Measurements from ENCODE around the gene MED29. TPM values are rescaled to one million over a fixed set of nuclear protein-coding genes. Genes with fewer than 3 reads are reported as not detected.

MED29 gene
- total and polyA plus RNA-seq, 2 experiments from 2014 or later, result 26.1 to 62.0 TPM

DNA sequence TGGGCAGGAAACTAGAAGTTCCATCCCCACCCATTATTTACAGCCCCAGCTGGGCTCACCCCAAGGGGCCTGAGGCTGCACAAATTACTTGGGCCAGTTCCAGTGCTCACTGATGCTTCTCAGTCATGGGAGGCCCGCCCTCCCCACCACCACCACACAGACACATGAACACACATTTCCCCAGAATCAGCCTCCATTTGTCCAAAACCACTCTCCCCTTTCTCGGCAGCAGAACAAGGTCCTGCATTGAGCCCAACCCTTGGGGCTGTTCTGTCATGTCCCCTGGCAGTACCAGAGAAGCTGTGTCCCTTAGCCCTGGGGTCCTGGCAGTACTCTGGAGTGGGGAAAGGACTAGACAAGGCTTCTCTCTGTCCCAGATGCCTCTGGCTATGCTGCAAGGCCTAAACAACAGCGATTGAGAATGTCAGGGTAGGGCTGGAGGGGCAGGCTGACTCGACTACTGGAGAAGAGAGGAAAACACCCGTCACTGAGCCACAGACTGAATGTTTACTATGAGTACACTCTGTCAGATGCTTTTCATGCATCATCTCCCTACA is 27.2 kb upstream of the MED29 start:
- H2AFZ ChIP-seq, result no peak overlapping the region
- peaks cover 7% of the 10 kb centered on the region for H3K27me3 Mint-ChIP-seq (ENCODE audit: insufficient read depth, low read depth, poor library complexity)
- H3K36me3 ChIP-seq (ENCODE audit: insufficient read depth), result peaks cover 10% of the 10 kb centered on the region
- no peak for ATAC-seq
- H3K4me2 ChIP-seq, result no peak overlapping the region
- no peak overlapping the region for H3K4me3 Mint-ChIP-seq
- no peak overlapping the region for H3K27ac Mint-ChIP-seq
- H3K4me3 ChIP-seq, result no peak overlapping the region
- no peaks in the 10 kb centered on the region; the same call in 2 of the 3 replicates for H3K9me3 Mint-ChIP-seq
- no peak for TF ChIP-seq ZNF331 (CRISPR knock-in tag; IDR thresholded peaks at IDR 0.05; ENCODE audit: low read depth)
- peaks cover 6% of the 10 kb centered on the region; the same call in 1 of the 2 replicates for H3F3A ChIP-seq (replicated peaks; ENCODE audit: low read depth)
- H3K27me3 ChIP-seq (ENCODE audit: insufficient read depth), result no peaks in the 10 kb centered on the region
- H3K79me2 ChIP-seq (replicated peaks; ENCODE audit: insufficient read depth), result no peaks in the 10 kb centered on the region
- H3K4me1 ChIP-seq (ENCODE audit: insufficient read depth), result no peaks in the 10 kb centered on the region
- no peaks in the 10 kb centered on the region for H3K9me2 ChIP-seq (ENCODE audit: insufficient read depth)
- peaks cover 47% of the 10 kb centered on the region for H3K36me3 Mint-ChIP-seq (ENCODE audit: low read depth)
- no peaks in the 10 kb centered on the region for H3K4me1 Mint-ChIP-seq
- DNase-seq (ENCODE audit: low spot score), result no peak
- H4K20me1 ChIP-seq (replicated peaks; ENCODE audit: insufficient read depth), result peaks cover 10% of the 10 kb centered on the region
- no peak overlapping the region; the same call in 1 of the 2 replicates for H3K27ac ChIP-seq (ENCODE audit: low read depth)

DNA sequence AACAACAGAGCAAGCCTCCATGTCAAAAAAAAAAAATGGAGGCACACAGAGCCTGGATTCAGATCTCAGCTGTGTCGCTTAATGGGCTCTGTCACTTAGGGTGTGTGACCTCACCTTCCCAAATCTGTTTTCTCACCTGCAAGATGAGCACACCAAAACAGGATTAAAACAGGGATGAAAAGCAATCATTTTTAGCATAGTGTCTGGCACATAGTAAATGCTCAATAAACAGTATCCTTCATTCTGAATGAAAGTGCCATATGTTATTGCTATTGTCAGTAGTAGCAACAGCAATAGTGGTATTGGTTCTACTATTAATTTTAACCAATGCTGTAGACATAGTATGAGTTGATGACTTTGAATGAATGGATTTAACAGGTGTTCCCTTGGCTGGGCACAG is 25.6 kb upstream of the MED29 start:
- Mint-ChIP-seq H3K27ac (no peak overlapping the region), H3K36me3 (ENCODE audit: low read depth) (peaks cover 49% of the 10 kb centered on the region), H3K4me1 (no peaks in the 10 kb centered on the region), H3K9me3 (no peaks in the 10 kb centered on the region; the same call in 2 of the 3 replicates), H3K27me3 (ENCODE audit: insufficient read depth, low read depth, poor library complexity) (peaks cover 7% of the 10 kb centered on the region), H3K4me3 (no peak overlapping the region)
- no peak overlapping the region for H3K4me3 ChIP-seq
- H4K20me1 ChIP-seq (replicated peaks; ENCODE audit: insufficient read depth), result peaks cover 5% of the 10 kb centered on the region; the same call in 1 of the 2 replicates
- H2AFZ ChIP-seq, result no peak overlapping the region
- no peak overlapping the region for H3K27ac ChIP-seq (ENCODE audit: low read depth)
- H3K27me3 ChIP-seq (ENCODE audit: insufficient read depth), result no peaks in the 10 kb centered on the region
- DNase-seq (ENCODE audit: low spot score), result no peak
- no peaks in the 10 kb centered on the region for H3K36me3 ChIP-seq (ENCODE audit: insufficient read depth)
- TF ChIP-seq, protein P1, sequence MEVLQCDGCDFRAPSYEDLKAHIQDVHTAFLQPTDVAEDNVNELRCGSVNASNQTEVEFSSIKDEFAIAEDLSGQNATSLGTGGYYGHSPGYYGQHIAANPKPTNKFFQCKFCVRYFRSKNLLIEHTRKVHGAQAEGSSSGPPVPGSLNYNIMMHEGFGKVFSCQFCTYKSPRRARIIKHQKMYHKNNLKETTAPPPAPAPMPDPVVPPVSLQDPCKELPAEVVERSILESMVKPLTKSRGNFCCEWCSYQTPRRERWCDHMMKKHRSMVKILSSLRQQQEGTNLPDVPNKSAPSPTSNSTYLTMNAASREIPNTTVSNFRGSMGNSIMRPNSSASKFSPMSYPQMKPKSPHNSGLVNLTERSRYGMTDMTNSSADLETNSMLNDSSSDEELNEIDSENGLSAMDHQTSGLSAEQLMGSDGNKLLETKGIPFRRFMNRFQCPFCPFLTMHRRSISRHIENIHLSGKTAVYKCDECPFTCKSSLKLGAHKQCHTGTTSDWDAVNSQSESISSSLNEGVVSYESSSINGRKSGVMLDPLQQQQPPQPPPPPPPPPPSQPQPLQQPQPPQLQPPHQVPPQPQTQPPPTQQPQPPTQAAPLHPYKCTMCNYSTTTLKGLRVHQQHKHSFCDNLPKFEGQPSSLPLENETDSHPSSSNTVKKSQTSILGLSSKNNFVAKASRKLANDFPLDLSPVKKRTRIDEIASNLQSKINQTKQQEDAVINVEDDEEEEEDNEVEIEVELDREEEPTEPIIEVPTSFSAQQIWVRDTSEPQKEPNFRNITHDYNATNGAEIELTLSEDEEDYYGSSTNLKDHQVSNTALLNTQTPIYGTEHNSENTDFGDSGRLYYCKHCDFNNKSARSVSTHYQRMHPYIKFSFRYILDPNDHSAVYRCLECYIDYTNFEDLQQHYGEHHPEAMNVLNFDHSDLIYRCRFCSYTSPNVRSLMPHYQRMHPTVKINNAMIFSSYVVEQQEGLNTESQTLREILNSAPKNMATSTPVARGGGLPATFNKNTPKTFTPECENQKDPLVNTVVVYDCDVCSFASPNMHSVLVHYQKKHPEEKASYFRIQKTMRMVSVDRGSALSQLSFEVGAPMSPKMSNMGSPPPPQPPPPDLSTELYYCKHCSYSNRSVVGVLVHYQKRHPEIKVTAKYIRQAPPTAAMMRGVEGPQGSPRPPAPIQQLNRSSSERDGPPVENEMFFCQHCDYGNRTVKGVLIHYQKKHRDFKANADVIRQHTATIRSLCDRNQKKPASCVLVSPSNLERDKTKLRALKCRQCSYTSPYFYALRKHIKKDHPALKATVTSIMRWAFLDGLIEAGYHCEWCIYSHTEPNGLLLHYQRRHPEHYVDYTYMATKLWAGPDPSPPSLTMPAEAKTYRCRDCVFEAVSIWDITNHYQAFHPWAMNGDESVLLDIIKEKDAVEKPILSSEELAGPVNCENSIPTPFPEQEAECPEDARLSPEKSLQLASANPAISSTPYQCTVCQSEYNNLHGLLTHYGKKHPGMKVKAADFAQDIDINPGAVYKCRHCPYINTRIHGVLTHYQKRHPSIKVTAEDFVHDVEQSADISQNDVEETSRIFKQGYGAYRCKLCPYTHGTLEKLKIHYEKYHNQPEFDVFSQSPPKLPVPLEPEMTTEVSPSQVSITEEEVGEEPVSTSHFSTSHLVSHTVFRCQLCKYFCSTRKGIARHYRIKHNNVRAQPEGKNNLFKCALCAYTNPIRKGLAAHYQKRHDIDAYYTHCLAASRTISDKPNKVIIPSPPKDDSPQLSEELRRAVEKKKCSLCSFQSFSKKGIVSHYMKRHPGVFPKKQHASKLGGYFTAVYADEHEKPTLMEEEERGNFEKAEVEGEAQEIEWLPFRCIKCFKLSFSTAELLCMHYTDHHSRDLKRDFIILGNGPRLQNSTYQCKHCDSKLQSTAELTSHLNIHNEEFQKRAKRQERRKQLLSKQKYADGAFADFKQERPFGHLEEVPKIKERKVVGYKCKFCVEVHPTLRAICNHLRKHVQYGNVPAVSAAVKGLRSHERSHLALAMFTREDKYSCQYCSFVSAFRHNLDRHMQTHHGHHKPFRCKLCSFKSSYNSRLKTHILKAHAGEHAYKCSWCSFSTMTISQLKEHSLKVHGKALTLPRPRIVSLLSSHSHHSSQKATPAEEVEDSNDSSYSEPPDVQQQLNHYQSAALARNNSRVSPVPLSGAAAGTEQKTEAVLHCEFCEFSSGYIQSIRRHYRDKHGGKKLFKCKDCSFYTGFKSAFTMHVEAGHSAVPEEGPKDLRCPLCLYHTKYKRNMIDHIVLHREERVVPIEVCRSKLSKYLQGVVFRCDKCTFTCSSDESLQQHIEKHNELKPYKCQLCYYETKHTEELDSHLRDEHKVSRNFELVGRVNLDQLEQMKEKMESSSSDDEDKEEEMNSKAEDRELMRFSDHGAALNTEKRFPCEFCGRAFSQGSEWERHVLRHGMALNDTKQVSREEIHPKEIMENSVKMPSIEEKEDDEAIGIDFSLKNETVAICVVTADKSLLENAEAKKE (CRISPR knock-in tag; IDR thresholded peaks at IDR 0.05), result no peak
- TF ChIP-seq ZNF331 (CRISPR knock-in tag; IDR thresholded peaks at IDR 0.05; ENCODE audit: low read depth), result no peak
- no peak for TF ChIP-seq STAT1 (IDR thresholded peaks at IDR 0.05; ENCODE audit: unreplicated experiment)
- H3F3A ChIP-seq (replicated peaks; ENCODE audit: low read depth), result 0 out of 2 replicates have a peak, but pooled peaks cover 2% of the 10 kb centered on the region
- H3K9me2 ChIP-seq (ENCODE audit: insufficient read depth), result no peaks in the 10 kb centered on the region
- no peak overlapping the region for H3K4me2 ChIP-seq
- H3K79me2 ChIP-seq (replicated peaks; ENCODE audit: insufficient read depth), result no peaks in the 10 kb centered on the region
- ATAC-seq, result no peak
- H3K4me1 ChIP-seq (ENCODE audit: insufficient read depth), result no peaks in the 10 kb centered on the region
